ENCODE measurements around the gene TBC1D22B.
"Not testable (repeated sequence)": the region's sequence is repeated elsewhere in the genome, so short reads cannot be mapped to it uniquely, and the experiment has no call there.

The TBC1D22B gene

GRCh38 chr6:37324131-37325033, 66.8 kb downstream of the TBC1D22B start:
- DNase-seq, result no peak

DNA sequence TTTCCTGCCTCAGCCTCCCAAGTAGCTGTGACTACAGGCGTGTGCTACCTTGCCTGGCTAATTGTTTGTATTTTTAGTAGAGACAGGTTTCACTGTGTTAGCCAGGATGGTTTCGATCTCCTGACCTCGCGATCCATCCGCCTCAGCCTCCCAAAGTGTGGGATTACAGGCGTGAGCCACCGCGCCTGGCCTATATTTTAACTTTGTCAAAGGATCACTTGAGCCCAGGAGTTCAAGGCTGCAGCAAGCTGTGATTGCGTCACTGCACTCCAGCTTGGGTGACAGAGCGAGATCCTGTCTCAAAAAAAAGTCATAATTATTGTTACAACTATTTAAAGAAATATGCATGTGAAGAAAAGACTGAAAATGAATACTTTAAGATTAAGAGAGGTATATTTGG, 72.8 kb downstream of the TBC1D22B start:
- DNase-seq, result not testable (repeated sequence)

GRCh38 chr6:37331047-37331446, 73.5 kb downstream of the TBC1D22B start:
- DNase-seq, result no peak

DNA sequence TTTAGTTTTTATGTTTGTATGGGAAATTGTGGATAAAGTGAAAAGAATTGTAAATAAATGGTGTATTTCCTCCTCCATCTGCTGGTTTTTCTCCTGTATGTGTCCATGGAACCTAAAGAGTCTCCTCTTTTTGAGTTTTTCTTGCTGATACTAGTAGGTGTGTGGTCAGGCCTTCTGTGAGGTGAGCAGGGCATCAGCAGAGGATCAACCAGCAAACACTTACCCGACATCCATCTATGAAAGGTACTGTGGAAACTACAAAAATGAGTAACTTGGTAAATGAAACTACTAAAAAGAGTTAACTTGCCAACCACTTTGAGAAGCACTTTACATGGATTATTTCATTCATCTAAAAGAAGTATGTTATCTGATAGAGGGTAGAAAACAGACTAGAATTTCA, 75.3 kb downstream of the TBC1D22B start:
- DNase-seq, result no peak

GRCh38 chr6:37334047-37334446, 76.5 kb downstream of the TBC1D22B start:
- DNase-seq, result no peak

GRCh38 chr6:37338317-37338716, 80.7 kb downstream of the TBC1D22B start:
- DNase-seq, result not testable (repeated sequence)

- no peak for DNase-seq
Observed at GRCh38 chr6:37338745-37339255, 81.2 kb downstream of the TBC1D22B start.

DNA sequence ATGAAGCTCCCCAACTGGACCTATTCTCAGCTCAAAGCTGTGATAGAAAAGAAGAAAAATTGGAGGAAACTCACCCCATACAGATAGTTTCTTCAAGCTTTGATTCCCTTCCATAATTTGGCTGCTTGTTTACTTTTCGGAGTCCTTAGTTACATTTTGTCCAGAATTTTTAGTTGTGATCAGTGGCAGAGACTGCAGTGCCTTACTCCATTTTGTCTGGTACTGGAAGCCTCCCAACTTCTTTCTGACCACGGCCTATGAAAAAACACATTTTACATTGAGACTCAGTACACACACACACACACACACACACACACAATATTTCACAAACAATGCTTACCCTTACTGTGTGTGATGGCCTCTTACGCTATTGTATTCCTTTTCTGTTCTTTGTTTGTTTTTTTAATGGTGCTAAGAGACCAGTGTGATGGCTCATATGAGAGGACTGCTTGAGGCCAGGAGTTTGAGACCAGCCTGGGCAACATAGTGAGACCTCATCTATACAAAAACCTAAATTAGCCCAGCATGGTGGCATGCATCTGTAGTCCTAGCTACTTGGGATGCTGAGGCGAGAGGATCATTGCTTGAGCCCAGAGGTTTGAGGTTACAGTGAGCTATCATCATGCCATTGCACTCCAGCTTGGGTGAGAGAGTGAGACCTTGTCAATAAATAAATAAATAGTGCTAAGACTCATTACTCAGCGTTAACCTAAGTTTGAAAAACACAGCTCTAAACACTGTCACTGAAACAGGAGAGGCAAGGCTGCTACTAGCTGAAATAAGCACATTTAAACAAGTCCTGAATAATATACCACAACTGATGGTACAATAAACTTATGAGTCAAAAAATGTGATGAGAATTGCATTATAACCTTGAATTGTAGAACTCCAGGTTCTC, 82.4 kb downstream of the TBC1D22B start:
- no peak for DNase-seq

DNA sequence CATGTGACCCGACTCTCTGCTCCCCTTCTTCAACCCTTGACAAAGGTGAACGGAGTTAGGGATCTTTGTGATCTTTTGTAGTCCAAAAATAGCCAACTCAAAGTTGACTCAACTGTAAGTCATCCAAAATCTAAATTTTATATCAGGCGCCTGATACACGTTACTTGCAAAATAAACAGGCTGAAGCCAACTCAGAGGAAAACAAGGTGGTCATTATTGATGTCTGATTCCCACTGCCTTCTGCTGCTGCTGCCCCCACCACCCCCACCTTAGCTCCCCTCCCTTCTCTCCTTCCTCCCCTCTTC, 83.0 kb downstream of the TBC1D22B start:
- no peak for DNase-seq

DNA sequence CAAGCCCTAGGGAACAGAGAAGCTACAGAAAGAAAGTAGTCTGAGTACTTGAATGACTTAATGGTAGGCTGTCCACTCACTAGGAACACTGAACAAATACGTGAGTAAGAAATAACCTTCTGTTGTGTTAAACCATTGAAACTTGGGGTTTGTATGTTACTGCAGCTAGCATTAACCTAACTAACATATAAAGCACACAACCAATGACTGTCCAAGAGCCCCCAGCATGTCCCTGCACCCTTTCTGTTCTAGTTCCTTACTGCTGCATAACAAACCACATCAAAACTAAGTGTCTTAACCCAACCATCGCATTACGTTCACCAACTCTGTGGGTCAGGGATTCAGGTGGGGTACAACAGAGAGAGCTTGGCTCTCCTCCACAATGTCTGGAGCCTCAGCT, 85.7 kb downstream of the TBC1D22B start:
- no peak for DNase-seq

DNA sequence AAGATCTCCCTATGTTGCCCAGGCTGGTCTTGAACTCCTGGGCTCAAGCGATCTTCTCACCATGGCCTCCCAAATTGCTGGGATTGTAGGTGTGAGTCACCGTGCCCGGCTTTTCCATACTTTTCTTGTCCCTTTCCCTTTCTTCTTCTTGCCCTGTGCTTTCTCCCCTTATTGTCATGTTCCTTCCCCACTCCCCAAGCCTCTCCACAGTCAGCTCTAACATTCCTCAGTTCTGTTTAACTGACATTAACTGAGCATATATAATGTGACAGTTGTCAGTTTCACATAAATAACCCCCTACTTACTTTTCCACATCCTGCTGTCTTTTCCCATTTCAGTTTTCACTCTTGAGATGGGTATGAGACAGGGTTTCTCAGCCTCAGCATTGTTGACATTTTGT, 86.7 kb downstream of the TBC1D22B start:
- DNase-seq, result no peak

- DNase-seq, result not testable (repeated sequence)
Observed at GRCh38 chr6:37345804-37346203, 88.2 kb downstream of the TBC1D22B start.

GRCh38 chr6:37347177-37347576, 89.6 kb downstream of the TBC1D22B start:
- DNase-seq, result no peak

DNA sequence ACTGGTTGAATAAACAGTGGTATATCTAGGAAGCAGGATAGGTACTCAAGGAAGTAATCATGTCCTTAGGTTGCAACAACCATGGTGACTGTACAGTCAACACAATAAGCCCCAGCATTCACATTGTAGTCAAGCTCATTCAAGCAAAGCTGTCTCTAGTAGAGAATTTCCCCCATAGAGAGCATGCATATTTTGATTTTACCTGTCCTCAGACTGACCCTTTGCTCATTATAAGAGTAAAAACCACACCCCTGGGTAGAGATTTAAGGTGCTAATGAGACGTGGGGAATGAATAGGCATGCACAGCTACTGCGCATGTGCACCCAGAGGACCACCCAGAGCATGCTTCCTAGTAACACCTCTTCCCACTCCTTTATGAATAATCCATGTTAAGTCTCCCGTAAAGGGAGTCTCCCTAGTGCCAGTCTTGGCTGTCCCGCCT, 90.1 kb downstream of the TBC1D22B start:
- DNase-seq, result no peak

DNA sequence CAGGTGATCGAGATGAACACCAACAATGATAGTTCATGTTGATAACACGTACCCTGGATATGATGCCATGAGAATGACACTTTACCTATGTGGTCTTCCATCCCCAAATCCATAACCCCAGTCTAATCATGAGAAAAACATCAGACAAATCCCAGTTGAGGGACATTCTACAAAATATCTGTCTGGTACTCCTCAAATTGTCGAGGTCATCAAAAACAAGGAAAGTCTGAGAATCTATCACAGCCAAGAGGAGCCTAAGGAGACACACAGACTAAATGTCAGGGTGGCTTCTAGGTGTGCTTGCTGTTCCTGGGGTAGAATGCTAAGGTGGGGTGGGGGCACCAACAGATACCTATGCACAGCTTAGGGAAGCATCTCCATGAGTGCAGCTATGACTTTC, 93.5 kb downstream of the TBC1D22B start:
- no peak for DNase-seq

DNA sequence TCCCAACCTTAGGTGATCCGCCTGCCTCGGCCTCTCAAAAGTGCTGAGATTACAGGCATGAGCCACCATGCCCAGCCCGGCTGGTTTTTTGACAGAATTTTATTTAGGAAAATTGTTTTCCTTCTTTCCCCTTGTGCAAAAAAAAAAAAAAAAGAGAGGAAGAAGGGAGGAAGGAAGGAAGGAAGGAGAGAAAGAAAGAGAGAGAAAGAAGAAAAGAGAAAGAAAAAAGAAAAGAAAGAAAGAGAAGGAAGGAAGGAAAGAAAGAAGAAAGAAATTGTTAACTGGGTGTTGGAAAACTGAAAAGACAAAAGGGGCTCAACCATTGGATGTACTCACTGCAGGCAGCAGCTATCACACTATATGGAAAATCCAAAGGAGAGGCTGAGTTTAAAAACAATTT, 94.8 kb downstream of the TBC1D22B start:
- no peak for DNase-seq

DNA sequence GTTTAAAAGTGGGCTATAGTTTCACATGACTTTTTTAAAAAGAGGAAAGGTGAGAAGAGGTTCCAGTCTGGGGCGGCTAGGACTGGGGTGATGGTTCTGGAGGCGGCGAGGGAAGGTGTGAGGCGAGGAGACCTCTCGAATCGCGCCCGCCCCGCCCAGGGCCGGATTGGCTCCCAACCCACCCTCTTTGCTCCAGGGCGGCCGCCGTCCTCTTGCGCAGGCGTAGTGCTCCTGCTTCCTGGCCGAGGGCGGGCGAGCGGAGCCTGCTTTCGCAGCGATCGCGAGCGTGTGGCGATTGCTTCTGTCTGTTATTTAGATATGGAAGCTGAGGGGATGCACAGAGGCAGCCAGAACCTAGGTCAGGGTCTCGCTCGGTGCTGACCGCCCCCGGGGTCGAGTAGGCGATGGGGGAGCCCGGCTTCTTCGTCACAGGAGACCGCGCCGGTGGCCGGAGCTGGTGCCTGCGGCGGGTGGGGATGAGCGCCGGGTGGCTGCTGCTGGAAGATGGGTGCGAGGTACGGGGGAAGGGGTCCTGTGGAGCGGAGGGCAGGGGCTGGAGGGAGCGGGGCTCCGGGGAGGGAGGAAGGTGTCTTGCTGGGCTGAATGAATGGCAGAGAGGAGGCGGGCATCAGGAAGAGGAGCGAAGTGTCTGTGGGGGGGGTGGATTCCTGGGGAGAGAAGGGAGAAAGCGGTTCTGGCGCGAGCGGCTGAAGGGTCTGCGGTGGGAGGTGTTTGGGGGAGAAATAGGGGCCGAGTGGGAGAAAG, 96.4 kb downstream of the TBC1D22B start, which contains the start of gene RNF8:
RNF8 (plus strand) TSS at position 223 of the 765 bp plus-strand sequence; CDS start at position 405, 182 bp downstream.
- DNase-seq, result peak; percentile 86

DNA sequence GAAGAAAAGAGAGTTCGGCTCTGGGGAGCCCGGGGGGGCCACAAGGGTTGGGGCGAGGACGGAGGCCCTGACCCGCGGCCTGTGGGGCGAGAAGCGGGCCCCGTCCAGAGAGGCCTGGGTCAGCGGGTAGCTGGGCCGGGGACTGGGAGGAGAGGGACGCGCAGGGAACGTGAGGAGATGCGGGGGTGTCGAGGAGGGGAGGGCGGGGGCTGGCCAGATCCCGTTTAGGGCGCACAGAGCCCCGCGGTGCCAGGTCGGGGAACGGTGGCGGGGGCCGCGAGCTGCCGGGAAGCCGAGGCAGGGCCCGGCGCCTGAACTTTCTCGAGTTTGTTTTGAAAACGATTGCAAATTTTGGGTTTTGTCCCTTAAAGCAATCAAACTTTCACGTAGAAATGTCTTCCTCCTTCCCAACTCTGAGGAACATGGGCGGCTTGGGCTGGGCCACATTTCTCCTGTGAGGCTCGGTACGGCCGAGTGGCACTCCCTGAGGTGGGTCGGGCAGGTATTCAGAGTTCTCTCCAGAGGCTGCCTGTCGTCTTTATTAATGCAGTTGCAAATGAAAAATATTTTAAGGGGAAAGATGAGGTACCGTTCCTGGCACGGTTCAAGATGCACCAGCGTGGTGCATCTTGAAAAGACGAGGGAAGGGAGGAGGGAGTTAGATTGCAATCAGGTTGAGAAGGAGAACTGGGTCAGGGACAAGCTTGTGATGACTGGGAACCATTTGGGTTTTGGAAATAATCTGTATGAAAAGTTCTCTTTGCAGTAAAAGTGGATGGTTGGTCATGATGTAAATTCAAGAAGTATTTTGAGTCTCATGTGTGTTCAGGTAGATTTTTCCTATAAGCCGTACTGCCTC, 97.2 kb downstream of the TBC1D22B start:
- DNase-seq, result no peak

GRCh38 chr6:37357288-37357687, 99.7 kb downstream of the TBC1D22B start:
- DNase-seq, result no peak

DNA sequence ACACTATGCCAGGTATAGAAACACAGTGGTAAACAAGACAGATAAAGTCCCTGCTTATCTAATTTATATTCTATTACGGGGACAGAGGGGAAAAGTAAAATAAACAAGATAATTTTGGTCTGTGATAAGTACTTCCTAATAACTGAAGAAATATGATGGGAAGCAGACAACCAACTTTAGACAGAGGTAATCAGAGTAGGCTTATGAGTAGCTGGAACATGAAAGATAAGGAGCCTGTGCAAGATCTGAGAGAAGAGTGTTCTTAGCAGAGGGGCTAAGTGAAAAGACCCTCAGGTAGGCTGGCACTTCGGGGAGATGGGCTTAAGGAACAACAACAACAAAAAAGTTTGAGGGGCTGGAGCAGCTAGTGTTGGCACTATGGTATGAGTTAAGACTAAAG, 100.3 kb downstream of the TBC1D22B start:
- DNase-seq, result no peak

GRCh38 chr6:37359039-37359438, 101.5 kb downstream of the TBC1D22B start:
- DNase-seq, result no peak
